Measurements from ENCODE around the gene FZD7.

DNA sequence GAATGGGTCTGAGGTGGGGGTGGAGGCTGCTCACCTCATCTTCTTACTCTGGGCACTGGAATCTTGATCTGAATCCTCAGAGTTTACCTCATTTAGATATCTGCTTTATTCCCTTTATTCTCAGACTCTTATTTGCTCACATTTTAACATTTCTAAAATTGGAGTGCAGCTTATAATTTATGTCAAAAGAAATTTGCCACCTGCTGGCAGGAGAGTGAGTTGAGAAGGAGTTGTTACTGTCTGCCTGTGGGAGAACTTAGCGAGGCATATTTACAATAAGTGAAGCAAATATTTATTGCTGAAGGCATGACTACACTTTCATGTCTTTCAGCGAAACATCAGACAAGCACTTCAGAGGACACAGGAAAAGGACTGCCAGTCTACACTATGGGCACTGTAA is 23.0 kb downstream of the FZD7 start:
- TF ChIP-seq, protein P1, sequence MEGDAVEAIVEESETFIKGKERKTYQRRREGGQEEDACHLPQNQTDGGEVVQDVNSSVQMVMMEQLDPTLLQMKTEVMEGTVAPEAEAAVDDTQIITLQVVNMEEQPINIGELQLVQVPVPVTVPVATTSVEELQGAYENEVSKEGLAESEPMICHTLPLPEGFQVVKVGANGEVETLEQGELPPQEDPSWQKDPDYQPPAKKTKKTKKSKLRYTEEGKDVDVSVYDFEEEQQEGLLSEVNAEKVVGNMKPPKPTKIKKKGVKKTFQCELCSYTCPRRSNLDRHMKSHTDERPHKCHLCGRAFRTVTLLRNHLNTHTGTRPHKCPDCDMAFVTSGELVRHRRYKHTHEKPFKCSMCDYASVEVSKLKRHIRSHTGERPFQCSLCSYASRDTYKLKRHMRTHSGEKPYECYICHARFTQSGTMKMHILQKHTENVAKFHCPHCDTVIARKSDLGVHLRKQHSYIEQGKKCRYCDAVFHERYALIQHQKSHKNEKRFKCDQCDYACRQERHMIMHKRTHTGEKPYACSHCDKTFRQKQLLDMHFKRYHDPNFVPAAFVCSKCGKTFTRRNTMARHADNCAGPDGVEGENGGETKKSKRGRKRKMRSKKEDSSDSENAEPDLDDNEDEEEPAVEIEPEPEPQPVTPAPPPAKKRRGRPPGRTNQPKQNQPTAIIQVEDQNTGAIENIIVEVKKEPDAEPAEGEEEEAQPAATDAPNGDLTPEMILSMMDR (conservative IDR thresholded peaks at IDR 0.05) = peak; percentile 42
- no peak for TF ChIP-seq ZFX (IDR thresholded peaks at IDR 0.05)

All from C4-2B (cell line).